ENCODE measurements around the gene OLFML2B.

Gene OLFML2B

GRCh38 chr1:162004441-162004950 lies 19.2 kb downstream of the OLFML2B start:
- no peak for DNase-seq

GRCh38 chr1:162003830-162004215 lies 19.8 kb downstream of the OLFML2B start:
- no peak for DNase-seq

GRCh38 chr1:162003061-162003829 lies 20.4 kb downstream of the OLFML2B start:
- no peak for DNase-seq

- no peak for DNase-seq
Observed at GRCh38 chr1:162000053-162000420, 23.6 kb downstream of the OLFML2B start.

- DNase-seq: no peak
Observed at GRCh38 chr1:161999301-162000052, 24.2 kb downstream of the OLFML2B start.

GRCh38 chr1:161998811-161999210 lies 24.9 kb downstream of the OLFML2B start:
- DNase-seq: no peak

GRCh38 chr1:161997152-161997551 lies 26.5 kb downstream of the OLFML2B start:
- DNase-seq: no peak

GRCh38 chr1:161994175-161994668 lies 29.4 kb downstream of the OLFML2B start:
- no peak for DNase-seq

- no peak for DNase-seq
Observed at GRCh38 chr1:161993576-161993975, 30.1 kb downstream of the OLFML2B start.

GRCh38 chr1:161989786-161990185 lies 33.9 kb downstream of the OLFML2B start:
- DNase-seq: no peak

GRCh38 chr1:161989108-161989507 lies 34.6 kb downstream of the OLFML2B start:
- no peak for DNase-seq

- DNase-seq: no peak
Observed at GRCh38 chr1:161988413-161988812, 35.3 kb downstream of the OLFML2B start.

- DNase-seq: no peak
Observed at GRCh38 chr1:161987872-161988271, 35.8 kb downstream of the OLFML2B start.

GRCh38 chr1:161987303-161987702 lies 36.4 kb downstream of the OLFML2B start:
- DNase-seq: no peak

- no peak for DNase-seq
Observed at GRCh38 chr1:161986328-161986727, 37.3 kb downstream of the OLFML2B start.

GRCh38 chr1:161985301-161985822 lies 38.3 kb downstream of the OLFML2B start:
- DNase-seq: no peak

- DNase-seq: no peak
Observed at GRCh38 chr1:161983725-161984124, 39.9 kb downstream of the OLFML2B start.

- no peak for DNase-seq
Observed at GRCh38 chr1:161982917-161983316, 40.8 kb downstream of the OLFML2B start.

- no peak for DNase-seq
Observed at GRCh38 chr1:161982507-161982895, 41.2 kb downstream of the OLFML2B start.

- DNase-seq: no peak
Observed at GRCh38 chr1:161981735-161982506, 41.7 kb downstream of the OLFML2B start.

- no peak for DNase-seq
Observed at GRCh38 chr1:161981126-161981525, 42.5 kb downstream of the OLFML2B start.

- DNase-seq: no peak
Observed at GRCh38 chr1:161978011-161978790, 45.5 kb downstream of the OLFML2B start.
